Measurements from ENCODE around the gene CLCN5.

GRCh38 chrX:49878128-49878833 lies 44.1 kb upstream of the CLCN5 start:
- TF ChIP-seq CTCF (IDR thresholded peaks at IDR 0.05) (no peak), POLR2AphosphoS5 (IDR thresholded peaks at IDR 0.05; ENCODE audit: insufficient read depth in 1 of 2, low read depth in 1 of 2) (no peak)
